Stimulated activated CD4-positive, alpha-beta T cell treated with anti-CD3 and anti-CD28 coated beads, Interleukin-4, amount 100 ng/mL, for 48 hours (primary cell): Measurements from ENCODE around the gene SIM2.

Experiments used
- DNase-seq, 2 donors: peaks; one replicate each; pipeline ENCODE4 v3.0.0-alpha.2; 2020; ENCODE audit warnings: low read depth in 2 of 2

The SIM2 gene

GRCh38 chr21:36738489-36739126 lies 39.7 kb downstream of the SIM2 start:
- DNase-seq: no peak

GRCh38 chr21:36741506-36741905 lies 42.6 kb downstream of the SIM2 start:
- no peak for DNase-seq

- no peak for DNase-seq
Measured at GRCh38 chr21:36743008-36743407, 44.1 kb downstream of the SIM2 start.

- no peak for DNase-seq
Measured at GRCh38 chr21:36743446-36743845, 44.5 kb downstream of the SIM2 start.

GRCh38 chr21:36744190-36744559 lies 45.3 kb downstream of the SIM2 start:
- no peak for DNase-seq

- DNase-seq: no peak
Measured at GRCh38 chr21:36744560-36745231, 45.8 kb downstream of the SIM2 start.

GRCh38 chr21:36745459-36745858 lies 46.5 kb downstream of the SIM2 start:
- no peak for DNase-seq

GRCh38 chr21:36747041-36747814 lies 48.3 kb downstream of the SIM2 start:
- DNase-seq: no peak

- DNase-seq: peak; percentile 50 to 55
Measured at GRCh38 chr21:36747815-36748383, 49.0 kb downstream of the SIM2 start.

- DNase-seq: no peak
Measured at GRCh38 chr21:36749935-36750575, 51.1 kb downstream of the SIM2 start.

GRCh38 chr21:36750576-36750959 lies 51.7 kb downstream of the SIM2 start:
- no peak for DNase-seq

- no peak for DNase-seq
Measured at GRCh38 chr21:36751383-36751782, 52.5 kb downstream of the SIM2 start.

GRCh38 chr21:36753556-36753955 lies 54.6 kb downstream of the SIM2 start:
- DNase-seq: no peak

- DNase-seq: no peak
Measured at GRCh38 chr21:36754241-36754898, 55.5 kb downstream of the SIM2 start.

- DNase-seq: no peak
Measured at GRCh38 chr21:36756527-36756926, 57.6 kb downstream of the SIM2 start.

- DNase-seq: no peak
Measured at GRCh38 chr21:36757196-36757595, 58.3 kb downstream of the SIM2 start.

- DNase-seq: no peak
Measured at GRCh38 chr21:36759348-36760083, 60.6 kb downstream of the SIM2 start.

GRCh38 chr21:36761685-36762084 lies 62.8 kb downstream of the SIM2 start:
- no peak for DNase-seq

- DNase-seq: no peak
Measured at GRCh38 chr21:36762642-36763041, 63.7 kb downstream of the SIM2 start.

GRCh38 chr21:36763305-36763704 lies 64.4 kb downstream of the SIM2 start:
- no peak for DNase-seq

- no peak for DNase-seq
Measured at GRCh38 chr21:36765229-36765628, 66.3 kb downstream of the SIM2 start.
